GM21423 (cell line): ENCODE data around the gene MFF.

Experiments
- ATAC-seq: cut with Tn5 transposase; IDR thresholded peaks from one replicate; pipeline ENCODE4 v1.9.1; 2021; ENCODE audit warnings: mild to moderate bottlenecking, moderate library complexity; ENCODE audit not compliant: unreplicated experiment

Gene MFF

DNA sequence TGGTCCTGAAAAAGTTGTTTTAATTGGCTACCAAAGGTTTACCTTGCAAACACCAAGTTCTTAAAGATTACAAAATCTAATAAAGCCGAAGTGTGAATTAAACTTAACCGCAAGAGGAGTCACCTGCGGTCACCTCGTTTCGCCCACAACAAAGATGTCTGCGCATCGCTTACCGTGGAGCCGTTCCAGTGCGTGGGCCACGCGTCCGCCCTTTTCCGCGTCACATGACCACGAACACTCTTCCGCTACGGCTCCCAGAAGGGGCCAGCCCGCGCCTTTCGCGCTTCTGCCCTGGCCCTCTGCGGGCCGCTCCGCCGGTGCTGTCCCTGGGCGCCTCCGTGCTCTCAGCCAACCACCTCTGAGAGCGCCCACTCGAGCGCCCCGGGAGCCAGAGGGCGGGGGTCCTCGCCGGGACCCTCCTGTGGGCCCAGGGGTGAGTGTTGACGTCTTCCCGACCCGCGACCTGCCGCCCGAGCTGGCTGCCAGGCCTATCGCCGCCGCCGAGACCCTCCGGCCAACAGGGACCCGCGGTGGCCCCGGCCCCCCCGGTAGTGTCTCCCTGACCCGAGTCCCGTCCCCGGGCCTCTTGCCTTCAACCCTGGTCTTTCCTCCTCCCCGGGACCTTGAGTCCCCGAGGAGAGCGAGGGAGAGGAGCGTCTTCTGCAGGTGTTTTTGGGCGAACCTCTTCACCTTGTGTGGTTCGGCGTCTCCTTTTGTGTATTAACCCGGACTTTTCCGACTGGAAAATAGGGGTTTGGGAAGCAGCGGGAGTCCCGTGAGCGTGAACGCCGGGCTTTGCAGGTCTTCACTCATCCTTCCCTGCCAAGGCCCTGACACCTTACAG lies at the start of gene MFF:
Gene MFF (plus strand): TSS at position 257 of the 844 bp plus-strand sequence. CDS start 5,415 bp downstream, outside the sequence.
- peak; percentile 98 for ATAC-seq

DNA sequence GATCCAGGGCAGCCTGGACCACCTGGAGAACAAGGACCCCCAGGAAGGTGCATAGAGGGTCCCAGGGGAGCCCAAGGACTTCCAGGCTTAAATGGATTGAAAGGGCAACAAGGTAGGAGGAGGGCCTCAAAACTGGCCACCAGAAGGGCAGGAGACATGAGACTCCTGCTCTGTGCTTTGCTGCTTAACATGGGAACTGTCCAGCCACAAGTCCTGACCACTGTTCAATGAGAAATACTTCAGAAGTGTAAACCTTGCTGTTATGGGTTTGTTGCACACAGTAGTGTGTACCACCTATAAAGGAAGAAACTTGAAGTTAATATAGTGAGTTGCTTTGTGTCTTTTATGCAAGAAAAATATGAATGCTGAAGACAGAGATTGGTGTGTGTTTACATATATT lies 44.2 kb upstream of the MFF start:
- ATAC-seq, result no peak

GRCh38 chr2:227285741-227286236 lies 39.3 kb upstream of the MFF start:
- ATAC-seq, result no peak

DNA sequence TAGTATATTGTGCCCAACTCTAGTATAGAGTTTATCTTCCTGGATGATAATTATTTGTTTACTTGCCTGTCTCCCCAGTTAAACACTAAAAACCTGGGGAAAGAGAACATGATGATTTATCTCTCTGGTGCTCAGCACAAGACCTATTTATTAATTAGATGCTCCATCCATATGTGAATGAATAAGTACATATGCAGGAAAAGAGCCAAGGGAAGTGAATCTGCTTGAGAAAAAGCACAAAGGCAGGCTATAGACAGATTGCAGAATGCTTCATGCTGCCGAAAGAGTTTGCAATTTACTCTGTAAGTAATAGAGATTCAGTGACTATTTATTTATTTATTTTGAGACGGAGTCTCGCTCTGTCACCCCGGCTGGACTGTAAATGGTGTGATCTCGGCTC lies 37.3 kb upstream of the MFF start:
- no peak for ATAC-seq

DNA sequence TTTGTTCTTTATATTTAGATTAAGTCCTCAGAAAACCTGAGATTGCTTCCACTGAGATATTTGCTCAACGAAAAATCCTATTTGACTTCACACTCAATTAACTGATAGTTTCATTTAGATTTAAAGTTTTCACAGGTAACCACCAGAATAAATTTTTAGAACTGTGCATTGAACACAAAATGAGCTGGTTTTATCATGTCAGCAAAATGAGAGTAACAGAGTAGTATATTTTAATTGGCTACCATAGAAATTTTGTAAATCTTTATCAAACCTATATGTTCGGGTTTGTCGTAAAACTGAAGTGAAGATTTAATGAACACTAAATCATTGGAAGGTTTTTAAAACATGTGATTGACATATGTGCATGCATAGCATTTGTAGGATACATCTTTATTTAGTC lies 32.7 kb upstream of the MFF start:
- no peak for ATAC-seq

DNA sequence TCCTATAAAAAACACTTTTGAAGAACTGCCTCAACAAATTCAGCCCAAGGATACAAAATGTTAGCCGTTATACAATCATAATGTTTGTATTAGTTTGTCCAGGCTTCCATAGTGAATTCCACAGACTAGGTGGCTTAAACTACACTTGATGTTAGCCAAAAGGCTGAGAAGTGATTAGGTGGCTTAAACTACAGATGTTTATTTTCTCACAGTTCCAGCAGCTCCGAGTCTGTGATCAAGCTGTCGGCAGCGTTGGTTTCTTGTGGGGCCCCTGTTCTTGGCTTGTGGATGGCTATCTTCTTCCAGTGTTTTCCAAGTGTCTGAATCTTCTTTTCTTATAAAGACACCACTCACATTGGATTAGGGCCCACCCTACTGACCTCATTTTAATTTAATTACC lies 31.5 kb upstream of the MFF start:
- ATAC-seq, result no peak

- no peak for ATAC-seq
Observed at GRCh38 chr2:227295806-227296205, 29.2 kb upstream of the MFF start.

GRCh38 chr2:227296671-227297405 lies 28.2 kb upstream of the MFF start:
- no peak for ATAC-seq

DNA sequence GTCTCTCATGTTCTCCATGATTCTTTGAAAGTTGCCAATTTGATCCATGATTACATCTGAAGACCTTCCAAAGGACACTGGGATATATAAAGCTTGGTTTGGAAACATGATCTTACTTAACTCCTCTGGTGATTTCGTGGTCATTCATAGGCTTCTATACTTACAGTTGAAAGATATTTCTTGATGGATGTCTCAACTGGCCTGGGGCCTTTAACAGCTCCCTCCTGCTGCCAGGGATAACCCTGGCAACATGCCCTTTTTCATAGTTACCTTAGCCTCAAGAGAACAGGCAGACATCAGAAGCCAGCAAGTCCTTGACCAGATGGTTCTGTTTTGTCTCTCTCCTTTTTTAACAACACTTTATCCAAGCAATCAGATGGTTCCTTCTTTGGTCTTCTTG lies 23.5 kb upstream of the MFF start:
- ATAC-seq, result no peak

DNA sequence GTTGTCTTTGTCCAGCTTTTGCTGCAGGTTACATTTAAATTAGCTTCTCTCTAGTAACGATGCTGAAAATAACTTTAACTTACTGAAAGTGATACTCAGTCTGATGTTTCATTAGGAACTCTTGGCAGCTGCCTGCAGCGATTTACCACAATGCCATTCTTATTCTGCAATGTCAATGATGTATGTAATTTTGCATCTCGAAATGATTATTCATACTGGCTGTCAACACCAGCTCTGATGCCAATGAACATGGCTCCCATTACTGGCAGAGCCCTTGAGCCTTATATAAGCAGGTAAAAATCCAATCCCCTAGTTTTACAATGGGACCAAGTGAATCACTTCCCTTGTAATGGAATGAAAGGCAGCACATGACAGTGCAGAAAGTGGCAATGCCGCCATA lies 16.3 kb upstream of the MFF start:
- ATAC-seq, result peak; percentile 75

- ATAC-seq, result no peak
Observed at GRCh38 chr2:227310756-227311110, 14.3 kb upstream of the MFF start.

DNA sequence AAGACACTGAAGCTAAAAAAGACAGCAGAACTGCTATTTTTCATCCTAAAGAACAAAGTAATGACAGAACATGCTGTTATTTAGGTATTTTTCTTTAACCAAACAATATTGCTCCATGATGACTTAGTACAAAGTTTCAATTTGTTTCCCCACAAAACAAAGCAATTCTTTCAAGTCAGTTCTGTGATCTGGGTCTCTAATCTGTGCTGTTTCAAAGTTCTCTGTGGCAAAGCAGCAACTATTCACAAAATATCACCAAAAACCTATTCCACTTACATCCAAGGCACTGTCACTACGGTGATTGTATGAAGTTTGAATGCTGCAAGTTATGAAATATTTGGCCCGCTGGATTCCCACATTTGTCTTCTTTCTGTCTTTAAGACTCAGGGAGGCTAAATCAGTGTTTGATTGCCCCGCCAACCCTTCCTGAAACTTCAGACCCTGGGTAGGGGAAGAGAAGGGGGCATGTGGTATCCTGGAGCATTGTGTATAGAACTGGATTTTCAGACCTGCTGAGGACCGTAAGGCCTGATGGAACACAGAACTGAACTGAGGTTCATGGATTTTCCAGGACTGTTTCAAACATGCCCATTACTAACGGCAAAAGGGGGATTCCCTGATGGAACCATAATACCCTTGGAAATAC lies 13.1 kb upstream of the MFF start:
- ATAC-seq, result no peak

- no peak for ATAC-seq
Observed at GRCh38 chr2:227312579-227312978, 12.5 kb upstream of the MFF start.

- ATAC-seq, result no peak
Observed at GRCh38 chr2:227313310-227313709, 11.7 kb upstream of the MFF start.

DNA sequence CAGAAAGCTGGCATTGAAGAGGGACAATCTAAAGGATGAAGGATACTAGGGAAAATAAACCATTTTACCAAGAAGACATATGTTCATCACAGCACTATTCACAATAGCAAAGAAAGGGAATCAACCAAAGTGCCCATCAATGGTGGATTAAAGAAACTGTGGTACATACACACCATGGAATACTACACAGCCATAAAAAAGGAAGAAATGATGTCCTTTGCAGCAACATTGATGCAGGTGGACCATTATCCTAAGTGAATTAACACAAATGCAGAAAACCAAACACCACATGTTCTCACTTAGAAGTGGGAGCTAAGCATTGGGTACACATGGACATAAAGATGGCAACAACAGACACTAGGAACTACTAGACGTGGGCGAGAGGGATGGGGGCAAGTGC lies 7.2 kb upstream of the MFF start:
- no peak for ATAC-seq

DNA sequence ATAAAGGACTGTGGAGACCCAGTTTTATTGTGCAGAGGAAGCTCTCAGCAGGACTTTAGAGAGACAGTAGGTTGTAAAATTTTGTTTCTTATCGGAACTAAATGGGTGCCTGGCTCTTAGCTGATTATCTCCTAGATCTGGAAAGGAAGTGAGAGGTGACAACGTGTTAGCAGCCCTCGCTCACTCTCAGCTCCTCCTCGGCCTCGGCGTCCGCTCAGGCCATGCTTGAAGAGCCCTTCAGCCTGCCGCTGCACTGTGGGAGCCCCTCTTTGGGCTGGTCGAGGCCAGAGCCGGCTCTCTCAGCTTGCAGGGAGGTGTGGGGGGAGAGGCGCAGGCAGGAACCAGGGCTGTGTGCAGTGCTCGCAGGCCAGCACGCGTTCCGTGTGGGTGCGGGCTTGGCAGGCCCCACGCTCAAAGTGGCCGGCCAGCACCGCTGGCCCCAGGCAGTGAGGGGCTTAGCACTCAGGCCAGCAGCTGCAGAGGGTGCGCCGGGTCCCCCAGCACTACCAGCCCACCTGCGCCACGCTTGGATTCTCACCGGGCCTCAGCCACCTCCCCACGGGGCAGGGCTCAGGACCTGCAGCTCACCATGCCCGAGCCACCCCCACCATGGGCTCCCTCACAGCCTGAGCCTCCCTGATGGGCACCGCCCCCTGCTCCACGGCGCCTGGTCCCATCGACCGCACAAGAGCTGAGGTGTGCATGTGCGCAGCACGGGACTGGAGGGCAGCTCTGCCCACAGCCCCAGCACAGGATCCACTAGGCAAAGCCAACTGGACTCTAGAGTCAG lies 4.6 kb upstream of the MFF start:
- ATAC-seq, result no peak

DNA sequence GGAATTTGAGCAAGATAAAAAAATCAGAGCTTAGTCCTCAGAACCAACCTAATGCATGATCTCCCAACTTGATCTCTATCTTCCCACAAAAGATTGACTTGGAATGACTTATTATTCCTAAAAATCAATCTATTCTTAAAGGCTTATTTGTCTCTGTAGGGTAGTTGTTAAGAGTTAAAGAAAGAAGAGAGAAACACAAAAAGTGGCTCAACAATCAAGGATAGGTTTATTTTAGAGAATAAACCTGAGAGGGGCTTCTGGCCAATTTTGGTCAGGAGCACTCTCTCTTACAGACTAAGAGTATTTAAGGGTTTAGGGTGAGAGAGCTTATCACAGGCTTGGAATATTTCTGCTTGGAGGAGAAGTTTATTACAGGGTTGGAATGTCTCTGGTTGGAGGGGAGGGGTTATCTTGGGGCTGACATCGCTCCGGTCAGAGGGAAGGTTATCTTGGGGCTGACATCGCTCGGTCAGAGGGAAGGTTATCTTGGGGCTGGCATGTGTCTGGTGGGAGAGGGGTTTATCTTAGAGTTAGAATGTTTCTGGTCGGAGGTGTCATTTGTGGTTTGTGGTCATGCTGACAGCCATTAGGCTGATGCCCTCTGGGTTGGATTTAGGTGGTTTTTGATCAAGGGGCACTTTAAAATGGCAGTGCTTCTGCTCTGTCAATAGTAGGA lies 2.4 kb upstream of the MFF start:
- ATAC-seq, result no peak

- no peak for ATAC-seq
Observed at GRCh38 chr2:227323818-227324217, 1.2 kb upstream of the MFF start.

DNA sequence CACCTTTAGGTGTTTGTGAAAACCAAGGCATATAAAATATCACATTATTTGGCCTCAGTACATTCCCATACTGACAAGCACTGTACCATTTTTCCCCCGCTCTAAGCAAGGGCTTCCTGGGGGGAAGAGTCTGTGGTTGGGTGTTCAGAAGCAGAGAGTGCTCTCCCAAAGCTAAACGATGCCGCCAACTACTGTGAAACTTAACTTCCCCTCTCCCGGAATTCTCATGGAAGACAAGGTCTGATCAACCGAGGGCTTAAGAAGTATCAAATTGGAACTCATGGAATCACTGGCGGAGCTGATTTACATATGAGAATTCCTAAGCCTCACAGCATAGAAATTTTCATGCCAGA lies 433 bp upstream of the MFF start:
- ATAC-seq, result no peak

DNA sequence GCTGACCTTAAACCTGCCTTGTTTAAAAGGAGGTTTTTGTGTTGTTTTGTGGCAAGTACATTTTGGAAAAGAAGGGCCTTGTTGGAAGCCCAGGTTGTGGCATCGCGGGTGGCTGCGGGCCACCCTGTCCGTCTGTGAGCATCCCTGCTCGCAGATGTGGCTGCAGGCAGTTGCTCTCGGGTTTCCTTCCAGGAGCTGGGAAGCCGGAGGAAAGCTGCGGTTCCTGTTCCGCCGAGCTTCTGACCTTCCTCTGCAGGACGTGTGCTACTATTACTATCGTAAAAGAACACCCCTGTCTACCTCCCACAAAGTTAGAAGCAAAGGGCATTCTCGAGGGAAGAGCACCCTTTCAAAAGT lies 766 bp downstream of the MFF start:
- ATAC-seq, result peak; percentile 5

DNA sequence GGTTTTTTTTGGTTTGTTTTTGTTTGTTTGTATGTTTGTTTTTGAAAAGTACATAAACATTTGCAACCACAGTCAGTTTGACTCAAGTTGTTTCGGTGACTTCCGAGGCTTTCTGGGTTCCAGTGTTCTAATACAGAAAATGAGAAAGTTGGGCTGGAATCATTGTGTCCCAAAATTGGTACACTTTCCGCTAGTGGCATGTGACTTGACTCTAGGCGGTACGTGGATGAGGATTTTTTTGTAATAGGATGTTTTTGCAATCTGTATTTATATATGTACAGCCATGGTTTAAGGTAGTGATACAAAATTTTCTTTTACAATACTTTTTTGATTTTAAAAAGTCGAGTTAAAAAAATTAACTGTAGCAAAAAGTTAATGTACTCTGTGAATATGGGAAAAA lies 1.7 kb downstream of the MFF start:
- no peak for ATAC-seq
